SKM-1 (cell line): ENCODE data around the gene INVS.
"Not testable (repeated sequence)": the region's sequence is repeated elsewhere in the genome, so short reads cannot be mapped to it uniquely, and the experiment has no call there.

Experiments
- DNase-seq: peaks from one replicate; lab custom pipeline; 2025; ENCODE audit not compliant: unreplicated experiment; lab: John Stamatoyannopoulos, UW

INVS gene

DNA sequence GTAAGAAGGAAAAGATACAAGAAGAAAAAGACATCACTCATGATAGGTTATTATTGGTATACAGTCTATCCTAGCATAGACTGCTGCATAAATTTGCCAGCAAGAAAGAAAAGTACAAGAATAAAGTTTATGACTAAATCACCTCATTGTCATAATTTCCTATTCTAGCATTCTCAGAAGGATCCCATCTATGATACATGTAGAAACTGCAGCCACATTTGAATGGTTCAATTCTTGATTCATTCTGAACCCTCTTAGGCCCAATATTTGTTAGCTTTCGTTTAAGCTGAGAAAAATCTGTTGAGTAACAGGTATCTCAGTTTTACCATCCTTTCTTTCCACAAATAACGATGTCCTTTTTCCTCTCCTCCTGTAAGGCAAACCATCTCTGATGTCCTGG lies 21.2 kb downstream of the INVS start:
- DNase-seq = no peak

DNA sequence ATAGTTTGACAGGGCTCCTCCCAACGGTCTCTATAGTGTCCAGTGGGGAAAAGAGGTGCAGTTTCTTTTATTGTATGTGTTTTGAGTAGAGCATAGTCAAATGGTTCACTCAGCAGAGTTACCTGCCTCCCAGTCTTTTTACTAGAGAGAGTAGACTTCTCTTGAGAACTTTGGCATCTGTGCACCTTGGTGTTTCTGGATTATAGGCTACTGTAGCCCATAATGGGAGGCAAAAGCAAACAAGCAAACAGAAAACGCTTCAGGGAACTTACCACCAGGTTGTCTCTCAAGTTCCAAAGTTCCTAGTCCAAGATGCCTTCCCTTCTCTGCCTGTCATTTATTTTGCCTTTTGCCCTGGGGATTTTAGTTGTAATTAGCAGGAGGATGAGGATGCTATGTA lies 26.2 kb downstream of the INVS start:
- no peak for DNase-seq

DNA sequence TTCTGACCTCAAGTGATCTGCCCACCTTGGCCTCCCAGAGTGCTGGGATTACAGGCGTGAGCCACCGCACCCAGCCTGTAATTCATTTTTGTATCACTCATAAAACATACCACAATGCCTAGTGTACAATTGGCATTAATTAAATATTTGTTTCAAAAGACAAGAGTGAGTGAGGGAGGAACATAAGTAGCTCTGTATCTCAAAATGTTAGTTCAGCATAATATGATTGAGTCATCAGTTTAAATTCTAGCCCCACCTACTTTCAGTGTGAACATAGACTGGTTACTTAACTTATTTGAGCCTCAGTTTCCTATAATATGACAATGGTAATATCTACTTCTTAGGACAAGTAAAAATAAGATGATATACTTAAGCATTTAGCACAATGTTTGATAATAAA lies 26.9 kb downstream of the INVS start:
- DNase-seq = no peak

DNA sequence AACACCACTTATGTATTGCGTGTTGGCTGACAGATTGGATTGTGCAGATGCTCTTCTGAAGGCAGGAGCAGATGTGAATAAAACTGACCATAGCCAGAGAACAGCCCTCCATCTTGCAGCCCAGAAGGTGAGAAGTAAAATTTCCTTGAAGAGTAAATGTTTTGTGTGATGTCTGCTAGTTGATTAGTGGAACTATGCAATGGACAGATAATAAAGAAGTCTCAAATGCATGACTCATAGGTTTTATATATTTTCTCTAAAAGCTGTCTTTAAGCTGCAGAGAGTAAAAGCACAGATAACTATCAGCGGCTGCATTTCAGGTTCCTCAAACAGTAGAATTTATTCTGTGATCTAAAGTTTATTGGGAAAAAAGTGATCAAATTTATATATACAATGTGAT lies 27.4 kb downstream of the INVS start:
- no peak for DNase-seq

DNA sequence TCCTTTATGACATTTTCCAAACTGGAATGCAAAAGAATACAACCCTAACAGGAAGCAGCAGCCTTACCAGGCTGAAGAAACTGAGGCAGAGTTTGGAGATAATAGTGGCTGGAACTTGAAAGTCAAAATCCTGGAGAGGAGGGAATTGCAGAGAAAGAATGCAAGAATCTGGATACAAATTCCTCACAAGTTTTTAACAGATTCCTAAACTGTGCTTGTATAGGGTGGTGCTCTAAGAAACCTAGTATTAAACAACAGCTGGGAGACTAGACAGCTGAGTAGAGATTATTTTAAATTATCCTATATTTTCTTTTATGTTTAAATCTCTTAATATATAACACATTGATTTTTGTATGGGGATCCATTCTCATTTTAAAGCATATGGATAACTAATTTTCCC lies 30.7 kb downstream of the INVS start:
- DNase-seq = no peak

DNA sequence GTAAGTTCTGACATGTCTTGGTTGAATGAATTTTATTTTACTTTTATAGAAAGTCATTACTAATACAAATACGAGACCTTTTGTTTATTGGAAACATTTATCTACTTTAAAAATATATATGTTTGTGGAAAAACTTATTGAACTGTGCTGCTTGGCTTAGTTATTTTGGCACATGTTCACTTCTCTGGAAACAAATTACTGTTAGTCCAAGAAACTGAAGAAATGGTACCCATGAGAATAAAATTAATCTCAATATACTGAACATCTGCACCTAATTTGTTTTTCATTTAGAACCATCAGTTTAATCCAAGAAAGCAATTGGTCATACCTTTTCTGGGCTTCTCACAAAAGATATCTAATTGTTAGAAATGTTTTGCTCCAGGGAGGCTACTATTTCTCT lies 32.2 kb downstream of the INVS start:
- DNase-seq = no peak

DNA sequence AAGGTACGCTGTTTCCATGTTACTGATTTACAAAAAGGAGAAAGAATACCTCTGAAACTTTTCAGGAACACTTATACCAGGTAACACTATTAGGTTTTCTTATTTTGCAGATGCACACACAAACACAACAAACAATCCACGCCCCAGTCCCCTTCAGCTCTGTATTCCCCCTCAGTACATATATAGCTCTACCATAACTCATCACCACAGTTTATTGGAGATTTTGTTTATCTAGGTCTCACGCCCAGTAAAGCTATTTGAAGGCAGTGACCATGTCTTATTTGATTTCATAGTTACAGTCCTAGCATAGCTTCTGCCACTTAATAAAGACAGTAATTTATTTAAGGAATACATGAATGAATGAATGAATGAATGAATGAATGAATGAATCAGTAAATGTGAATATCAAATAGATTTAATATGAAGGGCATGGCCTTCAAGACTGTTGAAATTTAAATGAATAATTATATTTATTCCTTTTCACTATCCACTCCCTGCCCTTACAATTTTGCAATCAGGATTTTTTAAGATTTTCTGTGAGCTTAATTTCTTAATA lies 32.9 kb downstream of the INVS start:
- DNase-seq = no peak

DNA sequence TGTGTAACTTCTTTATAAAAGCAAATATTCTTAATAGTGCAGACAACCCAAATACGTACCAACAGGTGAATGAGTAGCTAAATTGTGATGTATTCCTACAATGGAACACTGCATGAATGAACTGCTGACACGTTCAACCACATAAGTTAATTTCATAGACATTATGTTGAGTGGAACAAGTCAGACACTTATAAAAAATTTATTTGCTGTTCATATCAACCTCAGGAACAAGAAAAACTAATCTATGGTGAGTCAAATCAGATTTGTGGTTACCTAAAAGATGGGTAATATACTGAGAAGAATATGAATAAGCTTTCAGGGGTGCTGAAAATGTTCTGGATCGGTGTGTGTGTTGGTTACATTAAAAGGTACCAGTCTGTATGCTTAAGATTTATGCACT lies 35.7 kb downstream of the INVS start:
- no peak for DNase-seq

DNA sequence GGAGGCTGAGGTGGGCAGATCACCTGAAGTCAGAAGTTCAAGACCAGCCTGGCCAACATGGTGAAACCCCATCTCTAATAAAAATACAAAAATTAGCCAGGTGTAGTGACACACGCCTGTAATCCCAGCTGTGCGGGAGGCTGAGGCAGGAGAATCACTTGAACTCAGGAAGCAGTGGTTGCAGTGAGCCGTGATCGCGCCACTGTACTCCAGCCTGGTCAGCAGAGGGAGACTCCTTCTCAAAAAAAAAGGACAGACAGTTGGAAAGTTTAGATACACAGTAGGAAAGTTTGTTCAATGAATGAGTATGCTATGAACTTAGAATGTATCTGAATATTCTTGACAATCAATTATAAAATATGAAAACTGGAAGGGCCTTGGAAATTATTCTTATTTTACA lies 37.8 kb downstream of the INVS start:
- not testable (repeated sequence) for DNase-seq

DNA sequence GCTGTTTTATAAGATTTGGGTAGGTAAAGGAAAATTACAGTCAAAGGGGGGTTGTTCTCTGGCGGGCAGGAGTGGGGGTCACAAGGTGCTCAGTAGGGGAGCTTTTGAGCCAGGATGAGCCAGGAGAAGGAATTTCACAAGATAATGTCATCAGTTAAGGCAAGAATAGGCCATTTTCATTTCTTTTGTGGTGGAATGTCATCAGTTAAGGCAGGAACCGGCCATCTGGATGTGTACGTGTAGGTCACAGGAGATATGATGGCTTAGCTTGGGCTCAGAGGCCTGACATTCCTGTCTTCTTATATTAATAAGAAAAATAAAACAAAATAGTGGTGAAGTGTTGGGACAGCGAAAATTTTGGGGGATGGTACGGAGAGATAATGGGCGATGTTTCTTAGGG lies 41.3 kb downstream of the INVS start:
- DNase-seq = not testable (repeated sequence)

DNA sequence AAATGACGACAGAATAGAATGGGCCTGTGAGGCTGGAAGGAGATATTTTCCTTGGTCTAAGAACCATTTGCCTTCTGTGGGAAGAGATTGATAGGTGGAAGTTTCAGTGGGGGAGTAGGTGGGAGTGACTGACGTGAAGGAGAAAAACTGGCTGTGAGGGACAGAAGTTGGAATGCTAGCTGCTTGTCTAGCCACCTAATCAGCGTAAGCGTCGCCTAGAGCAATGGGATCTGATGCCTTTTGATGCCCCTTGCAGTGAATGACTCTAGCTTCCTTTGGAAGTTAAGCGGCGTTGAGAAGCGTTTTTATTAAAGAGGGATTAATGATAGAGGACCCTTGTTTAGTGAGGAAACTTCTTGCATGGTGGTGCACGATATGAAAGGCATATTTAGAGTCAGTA lies 42.8 kb downstream of the INVS start:
- DNase-seq = not testable (repeated sequence)

DNA sequence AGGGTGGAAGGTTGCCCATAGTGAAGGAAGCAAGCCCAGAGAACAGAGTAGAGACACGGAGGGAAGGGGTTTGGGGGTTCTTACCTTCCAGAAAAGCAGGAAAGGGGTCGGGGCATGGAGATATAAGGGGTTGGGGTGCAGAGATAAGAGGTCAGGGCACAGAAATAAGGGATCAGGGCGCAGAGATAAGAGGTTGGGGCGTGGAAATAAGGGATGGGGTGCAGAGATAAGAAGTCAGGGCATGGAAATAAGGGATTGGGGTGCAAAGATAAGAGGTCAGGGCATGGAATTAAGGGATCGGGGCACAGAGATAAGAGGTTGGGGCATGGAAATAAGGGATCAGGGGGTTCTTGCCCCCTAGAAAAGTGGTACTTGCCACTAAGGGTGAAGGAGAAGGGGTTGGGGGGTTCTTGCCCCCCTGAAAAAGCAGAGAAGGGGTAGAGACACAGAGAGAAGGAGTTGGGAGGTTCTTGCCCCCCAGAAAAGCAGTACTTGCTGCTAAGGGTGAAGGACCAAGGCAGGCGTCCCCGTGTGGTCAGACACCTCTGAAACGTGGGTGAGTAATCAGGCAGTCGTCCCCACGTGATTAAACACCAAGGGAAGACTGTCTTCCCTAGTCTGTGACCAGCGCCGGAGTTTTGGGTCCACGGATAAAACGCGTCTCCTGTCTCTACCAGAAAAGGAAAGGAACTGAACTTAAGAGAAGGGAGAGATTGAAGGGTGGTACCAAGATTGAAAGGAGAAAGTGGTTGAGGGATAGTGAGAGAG lies 46.3 kb downstream of the INVS start:
- not testable (repeated sequence) for DNase-seq

DNA sequence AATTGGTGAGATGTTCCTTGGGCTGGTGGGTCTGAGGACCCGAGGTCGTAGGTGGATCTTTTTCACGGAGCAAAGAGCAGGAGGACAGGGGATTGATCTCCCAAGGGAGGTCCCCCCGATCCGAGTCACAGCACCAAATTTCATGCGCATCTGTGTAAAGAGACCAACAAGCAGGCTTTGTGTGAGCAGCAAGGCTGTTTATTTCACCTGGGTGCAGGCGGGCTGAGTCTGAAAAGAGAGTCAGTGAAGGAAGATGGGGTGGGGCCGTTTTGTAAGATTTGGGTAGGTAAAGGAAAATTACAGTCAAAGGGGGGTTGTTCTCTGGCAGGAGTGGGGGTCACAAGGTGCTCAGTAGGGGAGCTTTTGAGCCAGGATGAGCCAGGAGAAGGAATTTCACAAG lies 46.9 kb downstream of the INVS start:
- DNase-seq = not testable (repeated sequence)

DNA sequence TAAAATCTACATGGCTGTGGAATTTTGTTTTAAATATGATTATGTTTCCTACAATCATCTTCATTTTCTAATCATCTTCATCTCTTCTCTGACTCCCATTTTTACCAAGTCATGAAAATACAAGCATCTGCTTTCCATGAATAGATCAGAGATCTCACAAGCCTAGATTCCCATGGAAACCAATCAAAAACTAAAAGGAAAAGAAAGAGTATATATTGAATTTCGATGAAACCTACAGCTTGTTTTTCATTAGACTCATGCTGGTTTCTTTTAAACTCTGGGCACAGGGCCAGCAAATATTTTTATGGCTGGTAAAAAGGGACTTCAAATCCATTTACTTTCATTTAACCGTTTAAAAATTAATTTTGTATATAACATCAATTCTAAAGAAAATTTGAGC lies 51.2 kb downstream of the INVS start:
- no peak for DNase-seq

DNA sequence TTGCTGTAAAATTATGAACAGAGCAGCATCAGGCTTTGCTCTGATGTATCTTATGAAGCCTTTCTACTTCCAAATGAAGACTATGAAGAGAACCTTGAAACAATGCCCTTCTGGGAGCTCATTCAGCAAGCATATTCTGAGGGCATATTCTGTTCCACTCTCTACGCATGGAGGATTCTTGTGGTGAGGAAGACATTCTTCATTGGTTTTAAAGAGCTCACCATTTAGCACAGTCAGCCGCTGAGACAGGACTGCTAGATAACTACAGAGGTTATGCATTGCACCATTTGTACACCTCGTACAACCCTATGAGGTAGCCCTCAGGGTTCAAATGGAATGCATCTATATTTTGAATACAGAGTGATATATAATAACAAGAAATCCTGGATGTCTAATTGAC lies 61.0 kb downstream of the INVS start:
- DNase-seq = no peak

DNA sequence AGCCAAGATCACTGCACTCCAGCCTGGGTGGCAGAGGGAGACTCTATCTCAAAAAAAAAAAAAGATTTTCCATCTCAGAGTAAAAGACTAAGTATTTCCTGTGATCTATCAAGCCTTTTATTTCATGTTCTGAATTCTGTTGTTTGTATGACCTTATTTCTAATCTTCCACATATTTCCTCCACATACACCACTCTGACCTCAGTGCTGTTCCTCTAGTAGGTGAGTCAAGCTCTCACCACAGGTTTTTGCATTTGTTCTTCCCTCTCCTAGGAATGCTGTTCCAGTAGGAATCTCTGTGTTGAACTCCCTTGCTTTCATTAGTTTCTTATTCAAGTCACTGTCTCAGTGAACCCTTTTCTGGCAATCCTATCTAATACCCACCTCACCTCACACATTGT lies 68.1 kb downstream of the INVS start:
- DNase-seq = no peak

DNA sequence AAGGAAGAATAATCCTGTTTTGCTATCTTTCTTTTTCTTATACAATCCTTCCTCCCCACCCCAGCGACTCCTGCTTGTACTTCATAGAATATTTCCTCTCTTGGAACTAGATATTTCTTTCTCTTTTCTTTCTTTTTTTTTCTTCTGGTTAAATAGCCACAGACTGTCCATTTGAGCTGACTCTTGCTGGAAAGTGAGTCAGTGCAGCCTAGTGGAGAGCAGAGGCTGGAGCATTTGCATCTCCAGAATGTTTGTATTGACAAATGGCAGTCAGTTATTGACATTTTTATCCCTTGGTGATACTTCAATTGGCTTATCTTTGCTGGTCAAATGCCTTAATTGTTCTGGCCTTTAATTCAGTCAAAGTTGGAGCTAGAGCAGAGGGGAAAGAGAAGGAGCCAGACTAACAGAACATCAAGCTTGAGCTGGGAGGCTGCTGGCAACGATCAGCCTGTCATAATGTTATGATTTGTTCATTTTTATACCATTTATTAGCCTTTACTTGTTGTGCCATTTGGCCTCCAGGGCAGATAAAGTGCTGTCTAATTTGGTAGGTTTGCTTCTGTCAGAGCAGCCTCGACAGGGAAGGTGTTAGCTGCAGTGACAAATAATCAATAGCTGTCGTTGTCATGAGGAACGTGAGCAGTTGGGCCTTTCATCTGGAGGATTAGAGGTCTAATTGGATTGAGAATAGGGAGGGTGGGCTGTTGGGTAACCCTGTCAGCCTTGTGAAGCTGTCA lies 69.0 kb downstream of the INVS start:
- no peak for DNase-seq

DNA sequence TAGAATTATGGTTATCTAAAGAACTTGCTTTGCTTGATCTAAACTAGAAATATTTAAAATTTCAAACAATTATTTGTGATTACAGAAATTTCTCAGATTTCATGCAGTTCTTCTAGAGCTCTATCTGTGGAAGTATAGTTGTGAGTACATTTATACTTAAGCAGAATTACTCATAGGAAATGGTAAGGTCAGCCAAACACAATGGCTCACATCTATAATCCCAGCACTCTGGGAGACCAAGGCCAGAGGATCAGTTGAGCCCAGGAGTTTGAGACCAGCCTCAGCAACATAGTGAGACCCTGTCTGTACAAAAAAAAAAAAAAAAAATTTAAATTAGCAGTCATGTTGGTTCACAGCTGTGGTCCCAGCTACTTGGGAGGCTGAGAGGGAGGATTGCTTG lies 71.0 kb downstream of the INVS start:
- DNase-seq = no peak

DNA sequence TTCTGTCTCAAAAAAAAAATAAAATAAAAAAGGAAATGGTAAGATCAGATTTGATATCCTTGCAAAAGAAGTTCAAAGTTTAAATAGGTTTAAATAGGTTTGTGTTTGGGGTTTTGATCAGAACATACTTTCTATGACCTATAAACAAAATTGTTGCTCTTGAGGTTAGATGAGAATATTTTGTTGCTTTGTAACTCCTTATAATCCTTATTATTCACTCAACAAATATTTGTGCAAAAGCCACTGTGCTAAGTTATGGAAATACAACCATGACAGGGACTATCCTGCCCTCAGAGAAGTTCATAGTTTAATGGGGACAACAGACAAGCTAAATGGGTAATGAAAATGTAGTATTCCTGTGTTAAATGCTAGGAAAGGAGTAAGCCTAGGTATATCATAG lies 71.5 kb downstream of the INVS start:
- DNase-seq = no peak

DNA sequence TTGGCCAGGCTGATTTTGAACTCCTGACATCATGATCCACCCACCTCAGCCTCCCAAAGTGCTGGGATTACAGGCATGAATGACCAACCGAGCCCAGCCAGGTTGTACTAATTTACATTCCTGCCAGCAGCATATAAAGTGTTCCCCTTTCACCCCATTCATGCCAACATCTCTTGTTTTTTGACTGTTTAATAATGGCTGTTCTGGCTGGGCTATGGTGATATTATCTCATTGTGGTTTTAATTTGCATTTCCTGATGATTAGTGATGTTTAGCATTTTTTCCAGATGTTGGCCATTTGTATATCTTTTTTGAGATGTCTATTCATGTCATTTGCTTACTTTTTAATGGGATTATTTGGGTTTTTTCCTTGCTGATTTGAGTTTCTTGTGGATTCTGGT lies 87.3 kb downstream of the INVS start:
- DNase-seq = no peak

DNA sequence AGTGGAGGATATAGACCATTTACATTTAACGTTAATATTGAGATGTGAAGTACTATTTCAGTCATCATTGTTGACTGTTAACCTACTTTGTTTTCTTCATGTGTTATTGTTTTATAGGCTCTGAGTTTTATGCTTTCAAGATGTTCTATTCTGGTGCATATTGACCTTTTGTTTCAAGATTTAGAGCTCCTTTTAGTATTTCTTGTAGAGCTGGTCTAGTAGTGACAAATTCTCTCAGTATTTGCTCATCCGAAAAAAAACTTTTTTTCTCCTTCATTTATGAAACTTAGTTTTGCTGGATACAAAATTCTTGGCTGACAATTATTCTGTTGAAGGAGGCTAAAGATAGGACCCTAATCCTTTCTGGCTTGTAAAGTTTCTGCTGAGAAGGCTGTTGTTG lies 91.3 kb downstream of the INVS start:
- no peak for DNase-seq

DNA sequence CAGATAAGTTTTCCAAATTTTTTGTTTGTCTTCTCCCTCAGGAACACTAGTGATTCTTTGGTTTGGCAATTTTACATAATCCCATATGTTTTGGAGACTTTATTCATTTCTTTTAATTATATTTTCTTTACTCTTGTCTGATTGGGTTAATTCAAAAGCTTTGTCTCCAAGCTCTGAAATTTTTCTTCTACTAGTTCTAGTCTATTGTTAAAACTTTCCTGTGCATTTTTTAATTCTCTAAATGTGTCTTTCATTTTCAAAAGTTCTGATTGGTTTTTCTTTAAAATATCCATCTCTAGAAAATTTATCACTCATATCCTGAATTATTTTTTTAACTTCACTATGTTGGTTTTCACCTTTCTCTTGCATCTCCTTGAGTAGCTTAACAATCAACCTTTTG lies 92.2 kb downstream of the INVS start:
- DNase-seq = no peak
